Right lobe of liver (tissue), 4 donors: Measurements from ENCODE around the gene CEP20.

Experiments used
- POLR2A ChIP-seq: fragments of 450-650 bp; IDR thresholded peaks from one replicate; pipeline ENCODE4 v1.6.1; 2017; ENCODE audit warnings: antibody characterized with exemption, mild to moderate bottlenecking
- TF ChIP-seq, protein P1 (sequence below), 4 donors: fragments of 200-600 bp in 3 of 4; fragments of 450-650 bp in 1 of 4; IDR thresholded peaks; one replicate each; pipeline versions ENCODE4 v1.5.1 to v1.8.0; 2016 to 2022; ENCODE audit warnings: antibody characterized with exemption in 4 of 4, mild to moderate bottlenecking in 2 of 4
- donor health status: DM: no; HTN: no; CAD: no.
- donor health status: DM: no; HTN: no; CAD: no.
- donor health status: DM: no; HTN: yes; CAD: no.

DNA sequence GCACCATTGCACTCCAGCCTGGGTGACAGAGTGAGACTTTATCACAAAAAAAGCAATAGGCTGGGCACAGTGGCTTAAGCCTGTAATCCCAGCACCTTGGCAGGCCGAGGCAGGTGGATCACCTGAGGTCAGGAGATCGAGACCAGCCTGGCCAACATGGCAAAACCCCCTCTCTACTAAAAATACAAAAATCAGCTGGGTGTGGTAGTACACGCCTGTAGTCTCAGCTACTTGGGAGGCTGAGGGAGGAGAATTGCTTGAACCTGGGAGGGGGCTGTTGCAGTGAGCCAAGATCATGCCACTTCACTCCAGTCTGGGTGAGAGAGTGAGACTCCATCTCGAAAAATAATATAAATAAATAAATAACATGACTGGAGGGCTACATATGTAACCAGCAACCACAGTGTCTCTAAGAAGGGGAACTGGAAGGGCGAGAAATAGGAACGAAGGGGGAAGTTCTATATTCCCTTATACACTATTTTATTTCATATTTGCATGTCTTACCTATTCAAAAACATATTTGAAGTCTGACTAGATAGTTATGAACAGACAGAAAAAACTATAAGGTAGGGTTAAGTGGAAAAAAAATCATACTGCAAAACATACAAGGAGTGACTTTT is 57.5 kb downstream of the CEP20 start:
- TF ChIP-seq, protein P1, sequence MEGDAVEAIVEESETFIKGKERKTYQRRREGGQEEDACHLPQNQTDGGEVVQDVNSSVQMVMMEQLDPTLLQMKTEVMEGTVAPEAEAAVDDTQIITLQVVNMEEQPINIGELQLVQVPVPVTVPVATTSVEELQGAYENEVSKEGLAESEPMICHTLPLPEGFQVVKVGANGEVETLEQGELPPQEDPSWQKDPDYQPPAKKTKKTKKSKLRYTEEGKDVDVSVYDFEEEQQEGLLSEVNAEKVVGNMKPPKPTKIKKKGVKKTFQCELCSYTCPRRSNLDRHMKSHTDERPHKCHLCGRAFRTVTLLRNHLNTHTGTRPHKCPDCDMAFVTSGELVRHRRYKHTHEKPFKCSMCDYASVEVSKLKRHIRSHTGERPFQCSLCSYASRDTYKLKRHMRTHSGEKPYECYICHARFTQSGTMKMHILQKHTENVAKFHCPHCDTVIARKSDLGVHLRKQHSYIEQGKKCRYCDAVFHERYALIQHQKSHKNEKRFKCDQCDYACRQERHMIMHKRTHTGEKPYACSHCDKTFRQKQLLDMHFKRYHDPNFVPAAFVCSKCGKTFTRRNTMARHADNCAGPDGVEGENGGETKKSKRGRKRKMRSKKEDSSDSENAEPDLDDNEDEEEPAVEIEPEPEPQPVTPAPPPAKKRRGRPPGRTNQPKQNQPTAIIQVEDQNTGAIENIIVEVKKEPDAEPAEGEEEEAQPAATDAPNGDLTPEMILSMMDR (IDR thresholded peaks at IDR 0.05) = no peak
- no peak for TF ChIP-seq POLR2A
